Fibroblast of peridontal ligament (primary cell): ENCODE measurements around the gene MRPS35.
"Not testable (repeated sequence)": the region's sequence is repeated elsewhere in the genome, so short reads cannot be mapped to it uniquely, and the experiment has no call there.

Experiments
- DNase-seq: peaks from one replicate; pipeline ENCODE4 v3.0.0-alpha.2; 2010; ENCODE audit errors: extremely low read depth

MRPS35 gene

GRCh38 chr12:27709212-27709931, 1.3 kb upstream of the MRPS35 start:
- DNase-seq, result no peak

- DNase-seq, result peak; percentile 81
Observed at GRCh38 chr12:27709932-27710591, 570 bp upstream of the MRPS35 start.

- no peak for DNase-seq
Observed at GRCh38 chr12:27711317-27711682, 668 bp downstream of the MRPS35 start.

DNA sequence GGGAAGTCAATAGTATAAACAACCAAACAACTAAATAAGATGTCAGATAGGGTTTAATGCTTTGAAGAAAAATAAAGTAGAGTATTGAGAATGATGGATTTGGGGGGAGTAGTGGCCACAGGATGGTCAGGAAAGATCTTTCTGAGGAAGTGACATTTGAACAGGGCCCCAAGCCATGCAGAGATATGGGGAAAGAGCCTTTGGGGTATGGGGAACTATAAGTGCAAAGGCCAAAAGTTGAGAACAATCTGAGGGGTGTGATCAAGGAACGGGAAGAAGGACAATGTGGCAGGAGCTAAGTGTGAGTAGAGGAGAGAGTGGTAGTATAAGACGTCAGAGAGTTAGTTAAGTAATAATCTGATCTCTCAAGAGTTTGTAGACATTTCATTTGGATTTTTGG, 1.3 kb downstream of the MRPS35 start:
- DNase-seq, result no peak

DNA sequence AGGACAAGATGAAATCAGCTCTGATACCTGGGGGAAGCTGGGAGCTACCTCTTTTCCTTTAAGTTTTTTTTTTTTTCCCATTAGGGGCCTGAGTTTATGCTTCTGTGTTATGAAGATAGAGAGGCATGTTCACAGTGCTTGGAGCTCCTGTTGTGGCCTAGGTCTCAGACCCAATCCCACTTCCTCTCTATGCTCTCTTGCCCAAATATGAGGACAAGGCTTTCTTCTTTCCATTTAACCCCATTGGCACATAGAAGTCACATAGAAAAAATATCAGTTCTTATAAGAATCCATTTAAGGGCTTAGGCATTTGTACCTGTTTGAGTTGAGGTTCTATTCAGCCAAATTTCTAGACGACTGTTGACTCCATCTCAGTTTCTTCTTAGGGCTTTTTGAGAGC, 12.6 kb downstream of the MRPS35 start:
- no peak for DNase-seq

DNA sequence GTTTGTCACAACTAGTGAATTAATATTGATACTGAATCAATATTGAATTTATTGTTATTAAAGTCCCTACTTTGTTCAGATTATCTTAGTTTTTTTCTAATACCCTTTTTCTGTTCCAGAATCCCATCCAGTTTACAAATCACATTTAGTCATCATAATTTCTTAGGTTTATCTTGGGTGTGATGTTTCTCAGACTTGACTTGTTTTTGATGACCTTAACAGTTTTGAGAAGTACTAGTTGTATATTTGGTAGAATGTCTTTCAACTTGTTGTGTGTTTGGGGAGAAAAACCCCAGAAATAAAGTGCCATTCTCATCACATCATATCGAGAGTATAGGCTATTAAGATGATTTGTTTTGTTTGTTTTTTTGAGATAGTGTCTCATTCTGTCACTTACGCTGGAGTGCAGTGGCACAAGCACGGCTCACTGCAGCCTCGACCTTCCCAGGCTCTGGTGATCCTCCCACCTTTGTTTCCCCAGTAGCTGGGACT, 19.5 kb downstream of the MRPS35 start:
- no peak for DNase-seq

- DNase-seq, result no peak
Observed at GRCh38 chr12:27732281-27732680, 21.6 kb downstream of the MRPS35 start.

DNA sequence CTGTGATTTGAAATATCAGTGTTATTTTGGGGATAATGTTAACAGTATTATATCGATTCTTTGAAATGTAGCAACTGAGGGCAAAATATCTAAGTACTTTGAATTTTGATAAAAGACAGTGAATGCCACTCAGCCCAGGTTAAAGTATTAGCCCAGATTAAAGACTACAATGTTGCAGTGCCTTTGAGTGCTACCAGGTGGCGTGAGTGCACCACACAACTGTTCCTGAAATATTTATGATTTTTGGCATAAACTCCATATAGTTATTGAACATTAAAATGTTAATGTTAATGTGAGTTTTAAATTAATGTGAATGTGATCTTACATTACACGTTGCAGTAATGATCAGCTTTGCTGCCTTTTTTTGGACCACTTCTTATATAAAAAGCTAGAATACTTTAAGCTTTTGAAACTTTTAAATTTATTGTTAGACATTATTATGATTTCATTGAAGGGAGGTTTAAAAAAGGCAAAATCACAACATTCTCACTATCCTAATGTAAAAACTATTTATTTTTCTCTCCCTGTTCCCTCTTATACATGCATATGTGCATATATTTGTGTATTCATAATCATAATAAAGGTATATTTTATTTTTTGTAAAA, 22.5 kb downstream of the MRPS35 start:
- DNase-seq, result peak; percentile 60

DNA sequence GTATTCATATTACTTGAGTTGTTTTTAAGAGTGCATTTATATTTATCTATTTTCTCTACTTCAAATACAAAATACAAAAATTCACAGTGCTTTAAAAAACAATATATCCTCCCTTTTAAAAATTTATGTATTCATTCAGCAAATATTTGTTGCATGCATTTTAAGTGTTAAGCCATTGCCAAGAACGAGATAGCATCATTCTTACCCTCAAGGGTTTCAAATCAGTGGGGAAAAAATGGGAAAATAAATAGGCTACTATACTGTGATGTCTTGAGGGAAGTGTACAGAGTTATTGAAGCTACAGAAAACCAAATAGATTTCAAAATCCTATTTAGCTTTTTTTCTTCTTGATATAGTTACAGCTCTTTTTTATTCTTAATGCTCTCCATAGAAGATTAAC, 23.2 kb downstream of the MRPS35 start:
- no peak for DNase-seq

DNA sequence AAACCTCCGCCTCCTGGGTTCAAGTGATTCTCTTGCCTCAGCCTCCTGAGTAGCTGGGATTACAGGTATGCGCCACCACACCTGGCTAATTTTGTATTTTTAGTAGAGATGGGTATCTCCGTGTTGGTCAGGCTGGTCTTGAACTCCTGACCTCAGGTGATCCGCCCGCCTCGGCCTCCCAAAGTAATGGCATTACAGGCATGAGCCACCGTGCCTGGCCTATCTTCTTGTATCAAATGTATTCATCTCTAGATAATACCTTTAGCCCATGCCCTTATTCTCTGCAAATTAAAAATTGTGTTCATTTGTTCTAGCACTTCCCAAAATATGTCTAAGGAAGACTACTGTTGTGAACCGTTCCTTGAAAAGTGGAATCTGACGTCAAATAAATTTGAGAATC, 23.7 kb downstream of the MRPS35 start:
- DNase-seq, result not testable (repeated sequence)

DNA sequence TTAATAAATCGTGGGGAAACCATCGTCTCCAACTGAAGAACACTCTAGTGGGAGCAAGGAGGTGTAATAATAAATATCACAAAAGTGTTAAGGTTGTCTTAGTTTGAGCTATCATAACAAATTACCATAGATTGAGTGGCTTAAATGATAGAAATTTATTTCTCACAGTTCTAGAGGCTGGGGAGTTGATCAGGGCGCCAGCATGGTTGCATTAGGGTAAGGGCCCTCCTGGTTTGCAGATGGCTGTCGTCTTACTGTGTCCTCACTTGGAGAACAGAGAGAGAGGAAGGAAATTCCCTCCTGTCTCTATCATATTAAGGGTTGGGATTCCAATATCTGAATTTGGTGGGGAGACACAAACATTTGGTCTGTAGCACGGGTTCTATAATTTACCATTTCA, 33.0 kb downstream of the MRPS35 start:
- no peak for DNase-seq

DNA sequence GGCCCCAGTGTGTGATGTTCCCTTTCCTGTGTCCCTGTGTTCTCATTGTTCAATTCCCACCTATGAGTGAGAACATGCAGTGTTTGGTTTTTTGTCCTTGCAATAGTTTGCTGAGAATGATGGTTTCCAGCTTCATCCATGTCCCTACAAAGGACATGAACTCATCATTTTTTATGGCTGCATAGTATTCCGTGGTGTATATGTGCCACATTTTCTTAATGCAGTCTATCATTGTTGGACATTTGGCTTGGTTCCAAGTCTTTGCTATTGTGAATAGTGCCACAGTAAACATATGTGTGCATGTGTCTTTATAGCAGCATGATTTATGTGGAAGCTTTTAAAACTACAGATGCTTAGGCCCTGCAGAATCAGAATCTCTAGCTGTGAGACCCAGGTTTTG, 35.1 kb downstream of the MRPS35 start:
- not testable (repeated sequence) for DNase-seq

- DNase-seq, result no peak
Observed at GRCh38 chr12:27747111-27747820, 36.6 kb downstream of the MRPS35 start.

GRCh38 chr12:27751386-27752047, 40.9 kb downstream of the MRPS35 start:
- DNase-seq, result no peak

DNA sequence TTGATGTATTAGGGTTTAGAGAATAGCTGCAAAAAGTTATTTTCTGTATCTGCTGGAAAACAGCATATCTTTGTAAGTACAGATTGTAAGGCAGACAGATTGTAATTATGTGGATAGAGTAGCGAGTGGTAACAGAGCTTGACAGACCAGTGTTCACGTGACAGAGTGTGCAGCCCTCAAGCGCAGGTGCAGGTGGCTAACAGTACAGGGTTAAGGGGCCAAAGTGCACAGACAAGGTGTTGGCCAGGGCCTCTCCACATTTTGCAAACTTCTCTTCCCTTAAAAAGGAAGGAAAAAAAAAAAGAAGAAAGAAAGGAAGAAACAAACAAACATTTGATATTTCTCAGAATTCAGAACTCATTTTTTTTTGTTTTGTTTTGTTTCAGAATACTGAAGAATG, 44.2 kb downstream of the MRPS35 start:
- DNase-seq, result no peak

- no peak for DNase-seq
Observed at GRCh38 chr12:27756670-27757195, 46.1 kb downstream of the MRPS35 start.

DNA sequence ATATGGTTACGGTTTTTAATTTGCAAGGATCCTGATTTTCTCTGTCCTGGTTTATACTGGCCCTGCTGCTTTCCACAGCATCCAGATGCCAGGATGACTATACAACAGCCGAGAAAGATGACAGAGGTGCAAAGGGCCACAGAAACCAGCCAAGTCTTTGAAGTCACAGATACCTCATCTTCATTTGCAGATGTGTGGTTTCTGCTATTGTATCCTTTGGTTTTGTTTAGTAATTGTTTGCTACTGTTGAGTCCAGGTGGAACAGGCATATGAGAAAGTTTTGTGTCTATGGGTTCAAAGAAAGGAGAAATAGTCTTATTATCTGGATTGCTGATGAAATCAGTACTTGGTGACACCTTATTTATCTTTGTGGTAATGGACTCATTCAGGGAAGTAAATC, 52.1 kb downstream of the MRPS35 start:
- DNase-seq, result no peak

DNA sequence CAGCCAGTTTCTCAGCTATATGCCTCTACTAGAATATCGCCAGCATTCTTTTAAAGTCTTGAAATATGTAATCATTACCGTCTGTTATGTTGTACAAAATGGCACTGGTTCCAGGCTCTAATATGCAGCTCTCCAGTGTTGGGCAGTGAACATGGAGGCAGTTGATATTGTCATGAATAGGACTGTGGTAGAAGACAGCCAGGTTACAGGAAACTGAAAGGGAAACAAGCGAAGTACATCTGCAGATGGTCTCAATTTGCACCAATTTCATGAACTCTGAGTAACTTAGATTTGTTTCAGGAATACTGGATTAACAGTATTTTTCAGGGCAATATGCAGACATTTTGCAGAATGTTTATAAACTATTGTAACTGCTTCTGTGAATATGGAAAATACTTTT, 56.0 kb downstream of the MRPS35 start:
- peak; percentile 32 for DNase-seq

- no peak for DNase-seq
Observed at GRCh38 chr12:27769142-27769673, 58.6 kb downstream of the MRPS35 start.

DNA sequence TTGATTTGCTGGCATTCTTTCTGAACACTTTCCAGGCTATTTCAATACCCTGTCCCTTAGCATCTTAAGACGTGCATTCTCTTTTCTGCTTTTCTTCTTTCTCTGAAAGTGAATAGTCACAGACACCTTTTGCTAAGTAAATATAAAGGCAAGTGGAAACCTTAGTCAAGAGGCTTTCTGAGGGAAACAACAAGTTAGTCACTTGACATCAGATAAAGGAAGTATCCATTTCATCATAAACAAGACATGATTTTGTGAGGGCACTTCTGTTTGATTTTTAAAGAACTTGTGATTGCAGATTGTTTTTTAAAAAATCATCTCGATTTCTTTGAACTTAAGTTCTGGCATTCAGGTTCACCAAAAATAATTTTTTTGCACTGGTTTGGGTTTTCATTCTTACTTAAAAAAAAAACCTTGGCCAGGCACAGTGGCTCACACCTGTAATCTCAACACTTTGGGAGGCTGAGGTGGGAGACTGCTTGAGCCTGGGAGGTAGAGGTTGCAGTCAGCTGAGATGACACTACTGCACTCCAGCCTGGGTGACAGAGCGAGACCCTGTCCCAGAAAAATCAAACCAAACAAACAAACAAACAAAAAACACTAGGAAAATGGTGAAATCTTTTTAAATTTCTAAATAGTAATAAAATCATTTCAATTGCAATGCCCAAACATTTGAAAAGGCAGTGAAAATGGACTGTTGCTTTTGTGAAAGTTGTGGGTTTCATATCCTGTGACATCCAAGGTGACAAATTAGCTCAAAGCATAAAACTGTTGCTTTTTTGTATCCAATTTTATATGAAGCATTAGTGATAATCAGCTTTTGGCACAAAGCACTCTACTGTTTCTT, 61.1 kb downstream of the MRPS35 start:
- no peak for DNase-seq
